Measurements from ENCODE around the gene CPB1. TPM values are rescaled to one million over a fixed set of nuclear protein-coding genes. Genes with fewer than 3 reads are reported as not detected.
"Not testable (repeated sequence)": the region's sequence is repeated elsewhere in the genome, so short reads cannot be mapped to it uniquely, and the experiment has no call there.

The CPB1 gene
- not detected for polyA plus RNA-seq (2012; ENCODE audit: missing spikeins)

- FAIRE-seq, result no peak
- no peak for DNase-seq (ENCODE audit: insufficient read length)
- TF ChIP-seq TAF1 (IDR thresholded peaks at IDR 0.05; ENCODE audit: borderline replicate concordance, low read depth, low read length) (no peak), POLR2A (IDR thresholded peaks at IDR 0.05; ENCODE audit: low read depth, low read length) (no peak), POLR2AphosphoS5 (IDR thresholded peaks at IDR 0.05; ENCODE audit: low read depth, low read length) (no peak)
Observed at GRCh38 chr3:148827585-148827984, at the start of gene CPB1. Gene CPB1 (plus strand): TSS chr3:148827811. CDS start chr3:148827824, 13 bp downstream.

GRCh38 chr3:148778926-148779325, 48.7 kb upstream of the CPB1 start:
- DNase-seq (ENCODE audit: insufficient read length) (no peak), FAIRE-seq (peak; percentile 33)
- TF ChIP-seq POLR2A (IDR thresholded peaks at IDR 0.05; ENCODE audit: low read depth, low read length) (no peak), TAF1 (IDR thresholded peaks at IDR 0.05; ENCODE audit: borderline replicate concordance, low read depth, low read length) (no peak), POLR2AphosphoS5 (IDR thresholded peaks at IDR 0.05; ENCODE audit: low read depth, low read length) (no peak)

GRCh38 chr3:148785026-148785425, 42.6 kb upstream of the CPB1 start:
- DNase-seq (ENCODE audit: insufficient read length); FAIRE-seq: not testable (repeated sequence)

- not testable (repeated sequence) for FAIRE-seq; DNase-seq (ENCODE audit: insufficient read length)
Observed at GRCh38 chr3:148786159-148786558, 41.5 kb upstream of the CPB1 start.

GRCh38 chr3:148789146-148789545, 38.5 kb upstream of the CPB1 start:
- DNase-seq (ENCODE audit: insufficient read length), result no peak
- no peak for FAIRE-seq
- TF ChIP-seq POLR2A (IDR thresholded peaks at IDR 0.05; ENCODE audit: low read depth, low read length), result no peak
- no peak for TF ChIP-seq TAF1 (IDR thresholded peaks at IDR 0.05; ENCODE audit: borderline replicate concordance, low read depth, low read length)
- no peak for TF ChIP-seq POLR2AphosphoS5 (IDR thresholded peaks at IDR 0.05; ENCODE audit: low read depth, low read length)

GRCh38 chr3:148789906-148790305, 37.7 kb upstream of the CPB1 start:
- no peak for FAIRE-seq
- TF ChIP-seq POLR2AphosphoS5 (IDR thresholded peaks at IDR 0.05; ENCODE audit: low read depth, low read length) (no peak), TAF1 (IDR thresholded peaks at IDR 0.05; ENCODE audit: borderline replicate concordance, low read depth, low read length) (no peak), POLR2A (IDR thresholded peaks at IDR 0.05; ENCODE audit: low read depth, low read length) (no peak)
- no peak for DNase-seq (ENCODE audit: insufficient read length)

GRCh38 chr3:148790370-148790769, 37.2 kb upstream of the CPB1 start:
- DNase-seq (ENCODE audit: insufficient read length) (no peak), FAIRE-seq (no peak)
- no peak for TF ChIP-seq TAF1 (IDR thresholded peaks at IDR 0.05; ENCODE audit: borderline replicate concordance, low read depth, low read length)
- no peak for TF ChIP-seq POLR2A (IDR thresholded peaks at IDR 0.05; ENCODE audit: low read depth, low read length)
- TF ChIP-seq POLR2AphosphoS5 (IDR thresholded peaks at IDR 0.05; ENCODE audit: low read depth, low read length), result no peak

GRCh38 chr3:148790851-148791735, 36.5 kb upstream of the CPB1 start:
- DNase-seq (ENCODE audit: insufficient read length) (no peak), FAIRE-seq (no peak)
- TF ChIP-seq TAF1 (IDR thresholded peaks at IDR 0.05; ENCODE audit: borderline replicate concordance, low read depth, low read length), result no peak
- TF ChIP-seq POLR2A (IDR thresholded peaks at IDR 0.05; ENCODE audit: low read depth, low read length), result no peak
- TF ChIP-seq POLR2AphosphoS5 (IDR thresholded peaks at IDR 0.05; ENCODE audit: low read depth, low read length), result no peak

- no peak for FAIRE-seq
- no peak for DNase-seq (ENCODE audit: insufficient read length)
- TF ChIP-seq TAF1 (IDR thresholded peaks at IDR 0.05; ENCODE audit: borderline replicate concordance, low read depth, low read length) (no peak), POLR2A (IDR thresholded peaks at IDR 0.05; ENCODE audit: low read depth, low read length) (no peak)
Observed at GRCh38 chr3:148791920-148792319, 35.7 kb upstream of the CPB1 start.

- no peak for TF ChIP-seq POLR2A (IDR thresholded peaks at IDR 0.05; ENCODE audit: low read depth, low read length)
- no peak for TF ChIP-seq POLR2AphosphoS5 (IDR thresholded peaks at IDR 0.05; ENCODE audit: low read depth, low read length)
- FAIRE-seq (no peak), DNase-seq (ENCODE audit: insufficient read length) (no peak)
Observed at GRCh38 chr3:148792516-148792915, 35.1 kb upstream of the CPB1 start.

- no peak for FAIRE-seq
- TF ChIP-seq TAF1 (IDR thresholded peaks at IDR 0.05; ENCODE audit: borderline replicate concordance, low read depth, low read length) (no peak), POLR2A (IDR thresholded peaks at IDR 0.05; ENCODE audit: low read depth, low read length) (no peak), POLR2AphosphoS5 (IDR thresholded peaks at IDR 0.05; ENCODE audit: low read depth, low read length) (no peak)
- no peak for DNase-seq (ENCODE audit: insufficient read length)
Observed at GRCh38 chr3:148796799-148797198, 30.8 kb upstream of the CPB1 start.

- TF ChIP-seq TAF1 (IDR thresholded peaks at IDR 0.05; ENCODE audit: borderline replicate concordance, low read depth, low read length) (no peak), POLR2AphosphoS5 (IDR thresholded peaks at IDR 0.05; ENCODE audit: low read depth, low read length) (no peak)
- FAIRE-seq, result no peak
- no peak for DNase-seq (ENCODE audit: insufficient read length)
Observed at GRCh38 chr3:148797795-148798194, 29.8 kb upstream of the CPB1 start.

- DNase-seq (ENCODE audit: insufficient read length), result no peak
- no peak for FAIRE-seq
- TF ChIP-seq TAF1 (IDR thresholded peaks at IDR 0.05; ENCODE audit: borderline replicate concordance, low read depth, low read length), result no peak
- no peak for TF ChIP-seq POLR2A (IDR thresholded peaks at IDR 0.05; ENCODE audit: low read depth, low read length)
- TF ChIP-seq POLR2AphosphoS5 (IDR thresholded peaks at IDR 0.05; ENCODE audit: low read depth, low read length), result no peak
Observed at GRCh38 chr3:148800414-148800813, 27.2 kb upstream of the CPB1 start.
